Limb (tissue), 2 donors: ENCODE data around the gene PLXDC1.
A peak's percentile ranks its signal among the peaks of the same experiment; 100 is the strongest.
"Not testable (repeated sequence)": the region's sequence is repeated elsewhere in the genome, so short reads cannot be mapped to it uniquely, and the experiment has no call there.

Experiments
- DNase-seq, 2 donors: peaks; one replicate each; pipeline ENCODE4 v3.0.0-alpha.2; 2016; ENCODE audit errors: extremely low spot score in 2 of 2

Gene PLXDC1

GRCh38 chr17:39064819-39065218, 86.6 kb downstream of the PLXDC1 start:
- no peak for DNase-seq

GRCh38 chr17:39064374-39064773, 87.1 kb downstream of the PLXDC1 start:
- no peak for DNase-seq

GRCh38 chr17:39063681-39064069, 87.8 kb downstream of the PLXDC1 start:
- no peak for DNase-seq

GRCh38 chr17:39062846-39063680, 88.4 kb downstream of the PLXDC1 start:
- DNase-seq, result no peak

GRCh38 chr17:39058524-39058923, 92.9 kb downstream of the PLXDC1 start:
- DNase-seq, result no peak

- no peak for DNase-seq
Observed at GRCh38 chr17:39057701-39058206, 93.7 kb downstream of the PLXDC1 start.

- no peak for DNase-seq
Observed at GRCh38 chr17:39054111-39054645, 97.3 kb downstream of the PLXDC1 start.

- not testable (repeated sequence) for DNase-seq
Observed at GRCh38 chr17:39052423-39052822, 99.0 kb downstream of the PLXDC1 start.

GRCh38 chr17:39051001-39051585, 100.3 kb downstream of the PLXDC1 start:
- DNase-seq, result no peak

GRCh38 chr17:39045948-39046679, 105.3 kb downstream of the PLXDC1 start:
- DNase-seq, result no peak

- DNase-seq, result no peak
Observed at GRCh38 chr17:39036009-39036408, 115.4 kb downstream of the PLXDC1 start.

GRCh38 chr17:39035578-39035977, 115.9 kb downstream of the PLXDC1 start:
- DNase-seq, result not testable (repeated sequence)

GRCh38 chr17:39028690-39029089, 122.7 kb downstream of the PLXDC1 start:
- DNase-seq, result no peak

- peak in 1 of 2 donors; percentile 46 for DNase-seq
Observed at GRCh38 chr17:39027455-39028035, 123.9 kb downstream of the PLXDC1 start.

- DNase-seq, result peak; percentile 34 to 71
Observed at GRCh38 chr17:39026980-39027451, 124.4 kb downstream of the PLXDC1 start.

- DNase-seq, result not testable (repeated sequence)
Observed at GRCh38 chr17:39026346-39026745, 125.1 kb downstream of the PLXDC1 start.

GRCh38 chr17:39022924-39023323, 128.5 kb downstream of the PLXDC1 start:
- DNase-seq, result no peak

- not testable (repeated sequence) for DNase-seq
Observed at GRCh38 chr17:39020037-39020436, 131.4 kb downstream of the PLXDC1 start.

- DNase-seq, result no peak
Observed at GRCh38 chr17:39018267-39019134, 132.9 kb downstream of the PLXDC1 start.
